Type B pancreatic cell (in vitro differentiated cells): ENCODE measurements around the gene AKAP13. TPM values are rescaled to one million over a fixed set of nuclear protein-coding genes. Genes with fewer than 3 reads are reported as not detected.

Experiments
- DNase-seq: peaks from one replicate; pipeline ENCODE4 v3.0.0; 2021; ENCODE audit warnings: mixed read lengths; ENCODE audit not compliant: unreplicated experiment; ENCODE audit errors: extremely low spot score
- H3K27ac Mint-ChIP-seq: 2 replicates; pipeline ENCODE4 v1.8.0; 2021; ENCODE audit warnings: mild to moderate bottlenecking, mixed read lengths
- H3K27me3 Mint-ChIP-seq: 2 replicates; pipeline ENCODE4 v1.8.0; 2021; ENCODE audit warnings: mixed read lengths
- H3K36me3 Mint-ChIP-seq: 2 replicates; pipeline ENCODE4 v1.8.0; 2021; ENCODE audit warnings: mixed read lengths
- H3K4me1 Mint-ChIP-seq: one replicate; pipeline ENCODE4 v1.8.0; 2021; ENCODE audit warnings: mixed read lengths; ENCODE audit not compliant: unreplicated experiment
- H3K4me3 Mint-ChIP-seq: 2 replicates; pipeline ENCODE4 v1.8.0; 2021; ENCODE audit warnings: mild to moderate bottlenecking, mixed read lengths
- H3K9me3 Mint-ChIP-seq: 2 replicates; pipeline ENCODE4 v1.8.0; 2021; ENCODE audit warnings: mixed read lengths
- total RNA-seq: library from RNA; stranded (reverse); gene quantifications from 2 replicates; pipeline ENCODE4 v1.2.1, GENCODE V29; 2021; ENCODE audit warnings: low replicate concordance
- TF ChIP-seq, protein P1 (sequence below): fragments of 200-600 bp; sonication (generic); conservative IDR thresholded peaks from 2 replicates; pipeline ENCODE4 v1.5.0; 2021; ENCODE audit warnings: antibody characterized with exemption, mild to moderate bottlenecking

Gene AKAP13
- total RNA-seq, 1 donor from 2014 or later = 75.7 TPM

DNA sequence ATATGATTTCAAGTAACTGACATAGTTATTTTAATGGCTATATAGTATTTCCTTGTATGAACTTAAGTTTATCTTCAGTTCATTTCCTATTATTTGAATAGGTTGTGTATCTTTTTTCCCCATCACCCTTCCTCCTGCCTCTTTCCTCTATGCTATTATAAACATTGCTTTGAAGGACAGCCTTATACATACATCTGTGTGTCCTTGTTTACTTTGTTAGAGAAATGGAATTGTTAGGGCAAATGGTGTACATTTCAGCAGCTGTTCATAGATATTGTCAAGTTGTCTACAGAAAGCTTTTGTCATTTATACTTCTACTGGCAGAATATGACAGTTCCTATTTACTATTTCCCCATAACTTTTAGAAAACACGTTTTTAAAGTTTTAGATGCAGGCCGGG, 18.4 kb downstream of the AKAP13 start:
- Mint-ChIP-seq H3K4me3 (no peak overlapping the region), H3K4me1 (peaks cover 27% of the 10 kb centered on the region), H3K27ac (no peak overlapping the region), H3K27me3 (no peaks in the 10 kb centered on the region), H3K9me3 (no peaks in the 10 kb centered on the region), H3K36me3 (no peaks in the 10 kb centered on the region)
- TF ChIP-seq, protein P1, sequence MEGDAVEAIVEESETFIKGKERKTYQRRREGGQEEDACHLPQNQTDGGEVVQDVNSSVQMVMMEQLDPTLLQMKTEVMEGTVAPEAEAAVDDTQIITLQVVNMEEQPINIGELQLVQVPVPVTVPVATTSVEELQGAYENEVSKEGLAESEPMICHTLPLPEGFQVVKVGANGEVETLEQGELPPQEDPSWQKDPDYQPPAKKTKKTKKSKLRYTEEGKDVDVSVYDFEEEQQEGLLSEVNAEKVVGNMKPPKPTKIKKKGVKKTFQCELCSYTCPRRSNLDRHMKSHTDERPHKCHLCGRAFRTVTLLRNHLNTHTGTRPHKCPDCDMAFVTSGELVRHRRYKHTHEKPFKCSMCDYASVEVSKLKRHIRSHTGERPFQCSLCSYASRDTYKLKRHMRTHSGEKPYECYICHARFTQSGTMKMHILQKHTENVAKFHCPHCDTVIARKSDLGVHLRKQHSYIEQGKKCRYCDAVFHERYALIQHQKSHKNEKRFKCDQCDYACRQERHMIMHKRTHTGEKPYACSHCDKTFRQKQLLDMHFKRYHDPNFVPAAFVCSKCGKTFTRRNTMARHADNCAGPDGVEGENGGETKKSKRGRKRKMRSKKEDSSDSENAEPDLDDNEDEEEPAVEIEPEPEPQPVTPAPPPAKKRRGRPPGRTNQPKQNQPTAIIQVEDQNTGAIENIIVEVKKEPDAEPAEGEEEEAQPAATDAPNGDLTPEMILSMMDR = no peak
- DNase-seq = no peak

DNA sequence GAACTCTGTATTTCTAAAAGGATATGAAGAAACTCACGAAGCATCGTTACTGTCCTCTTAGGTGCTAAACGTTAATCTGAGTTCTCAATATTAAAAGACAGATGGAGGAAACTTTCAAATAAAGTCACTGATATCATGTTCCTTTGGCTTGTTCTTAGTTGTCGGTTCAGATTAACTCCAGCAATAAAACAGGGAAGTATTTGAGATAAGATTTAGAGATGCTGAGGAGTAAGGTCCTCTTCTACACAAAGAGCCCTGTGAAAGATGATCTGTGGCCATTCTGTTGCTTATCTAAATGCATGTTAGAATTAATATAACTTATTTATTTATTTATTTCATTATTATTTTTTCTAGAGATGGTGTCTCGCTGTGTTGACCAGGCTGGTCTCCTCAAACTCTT, 19.2 kb downstream of the AKAP13 start:
- Mint-ChIP-seq H3K27me3 (no peaks in the 10 kb centered on the region), H3K4me3 (no peak overlapping the region), H3K27ac (no peak overlapping the region), H3K9me3 (no peaks in the 10 kb centered on the region), H3K4me1 (peaks cover 27% of the 10 kb centered on the region), H3K36me3 (no peaks in the 10 kb centered on the region)
- DNase-seq = no peak
- TF ChIP-seq, protein P1 = no peak

DNA sequence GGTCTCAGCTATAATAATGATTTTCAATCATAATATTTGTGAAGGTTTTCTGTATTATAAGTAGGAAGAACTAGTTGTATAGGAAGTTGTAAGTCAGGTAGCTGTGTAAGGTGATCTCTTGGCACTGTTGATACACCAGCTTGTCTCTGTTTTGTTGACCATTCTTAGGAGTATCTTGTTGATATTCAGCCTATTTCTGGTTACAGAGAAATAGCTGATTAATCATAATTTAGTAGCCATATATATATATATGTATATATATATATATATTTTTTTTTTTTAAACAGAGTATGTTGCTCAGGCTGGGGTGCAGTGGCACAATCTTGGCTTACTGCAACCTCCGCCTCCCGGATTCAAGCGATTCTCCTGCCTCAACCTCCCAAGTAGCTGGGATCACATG, 20.2 kb downstream of the AKAP13 start:
- Mint-ChIP-seq H3K36me3 (no peaks in the 10 kb centered on the region), H3K27ac (no peak overlapping the region), H3K4me1 (peaks cover 31% of the 10 kb centered on the region), H3K4me3 (no peak overlapping the region), H3K9me3 (no peaks in the 10 kb centered on the region), H3K27me3 (no peaks in the 10 kb centered on the region)
- TF ChIP-seq, protein P1 = no peak
- DNase-seq = no peak

DNA sequence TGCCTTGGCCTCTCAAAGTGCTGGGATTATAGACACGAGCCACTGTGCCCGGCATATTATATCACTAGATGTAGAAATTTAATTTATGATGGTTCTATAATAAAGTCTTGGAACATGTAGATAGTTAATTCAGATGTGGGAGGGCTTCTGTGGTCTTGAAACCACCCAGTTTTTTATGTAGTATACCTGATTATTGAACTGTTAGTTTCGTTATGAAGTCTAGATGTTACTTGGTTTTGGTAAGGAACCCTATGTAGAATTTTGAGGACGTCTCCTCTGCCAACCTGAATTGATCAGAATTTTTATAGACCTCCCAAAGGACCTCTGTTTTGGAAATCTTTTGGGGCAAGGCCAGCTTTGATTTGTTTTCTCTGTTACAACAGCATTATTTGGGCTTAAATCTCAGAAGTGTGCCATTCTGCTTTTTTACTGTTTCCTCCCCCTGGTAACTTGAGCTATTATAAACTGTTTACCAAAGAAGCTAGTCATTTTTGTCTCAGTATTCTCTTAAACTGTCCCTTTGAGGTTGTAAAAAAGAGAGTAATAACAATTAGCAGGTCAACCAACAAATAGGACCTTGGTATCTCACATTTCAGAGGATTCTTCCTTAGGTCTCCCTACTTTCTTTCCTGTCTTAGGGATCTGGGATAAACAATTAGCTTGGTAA, 20.8 kb downstream of the AKAP13 start:
- DNase-seq = no peak
- Mint-ChIP-seq H3K9me3 (no peaks in the 10 kb centered on the region), H3K36me3 (no peaks in the 10 kb centered on the region), H3K4me3 (no peak overlapping the region), H3K27ac (no peak overlapping the region), H3K27me3 (no peaks in the 10 kb centered on the region), H3K4me1 (peaks cover 26% of the 10 kb centered on the region)
- TF ChIP-seq, protein P1 = no peak

DNA sequence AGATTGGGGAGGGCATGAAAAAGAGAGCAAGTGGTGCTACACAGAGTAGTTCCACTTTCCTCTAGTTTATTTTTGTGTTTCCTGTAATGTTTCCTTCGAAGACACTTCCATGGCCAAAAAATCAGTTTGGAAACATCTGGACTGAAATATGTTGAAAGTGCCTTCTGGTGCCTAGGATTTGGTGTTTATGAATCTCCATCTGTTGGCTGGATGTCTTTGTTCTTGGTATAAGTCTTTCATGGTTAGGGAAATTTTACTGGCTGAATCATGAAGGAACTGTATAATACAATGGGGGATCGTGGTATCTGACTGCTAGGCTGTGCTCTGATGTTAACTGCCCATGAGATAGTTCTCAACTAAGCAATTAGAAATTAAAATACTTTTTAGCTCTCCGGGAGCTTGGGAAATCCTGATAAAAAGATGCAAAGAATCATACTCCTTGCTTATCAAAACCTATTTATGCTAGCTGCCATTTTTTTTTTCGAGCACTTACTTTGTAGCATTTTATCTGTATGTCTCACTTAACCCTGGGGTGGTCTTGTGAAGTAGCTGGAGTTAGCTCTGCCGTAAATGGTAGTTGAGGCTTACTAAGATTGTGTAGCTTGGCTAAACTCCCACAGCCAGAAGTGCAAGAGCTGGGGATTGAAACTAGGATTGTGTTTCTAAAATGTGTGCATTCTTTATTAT, 21.9 kb downstream of the AKAP13 start:
- Mint-ChIP-seq H3K27me3 (no peaks in the 10 kb centered on the region), H3K9me3 (no peaks in the 10 kb centered on the region), H3K4me1 (peaks cover 25% of the 10 kb centered on the region), H3K27ac (no peak overlapping the region), H3K36me3 (peaks cover 5% of the 10 kb centered on the region), H3K4me3 (no peak overlapping the region)
- no peak for DNase-seq
- TF ChIP-seq, protein P1 = no peak
